Adipose tissue (tissue), 3 donors: ENCODE data around the gene ELP2. TPM values are rescaled to one million over a fixed set of nuclear protein-coding genes. Genes with fewer than 3 reads are reported as not detected.
"Not testable (repeated sequence)": the region's sequence is repeated elsewhere in the genome, so short reads cannot be mapped to it uniquely, and the experiment has no call there.

ENCODE experiments used
- H3K27ac ChIP-seq: one replicate; pipeline ENCODE4 v1.5.1; 2013; ENCODE audit warnings: low read depth, low read length
- WGBS, 3 donors: extraction: QIAGEN DNeasy Blood & Tissue Kit; methylation state at CpG; one replicate each; pipeline ENCODE4 v1.1.7; 2013; 5-methylcytosine and 5-hydroxymethylcytosine counted together
- polyA plus RNA-seq, 3 donors: library from polyadenylated mRNA; stranded (reverse); fragments of 200-250 nt; gene quantifications; one replicate each; pipeline ENCODE4 v1.2.3, GENCODE V29; 2013
- donor health status: healthy with polysubstance abuse.
- donor health status: Bipolar disorder and iron deficiency.
- donor health status: healthy.

ELP2 gene
- polyA plus RNA-seq, 3 donors = 31.8 to 40.0 (median 34.4) TPM

DNA sequence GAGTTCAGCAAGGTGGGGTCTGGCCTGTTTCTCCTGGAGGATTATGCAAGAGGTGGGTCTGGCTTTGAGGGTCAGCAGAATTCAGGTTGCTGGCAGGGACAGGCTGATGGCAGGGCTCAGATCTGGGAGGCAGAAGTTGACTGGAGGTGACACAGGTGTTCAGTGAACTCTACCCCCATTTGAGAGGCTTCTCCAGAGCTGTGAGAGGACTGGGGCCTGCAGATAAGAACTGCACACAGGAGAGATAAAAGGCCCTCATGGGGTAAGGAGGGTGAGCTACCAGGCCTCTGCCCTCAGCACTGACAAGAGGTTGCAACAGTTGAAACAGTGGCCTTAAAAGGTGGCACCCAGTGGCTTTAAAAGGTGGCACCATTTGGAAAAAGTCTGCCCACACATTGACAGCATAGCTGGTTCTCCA, 70.7 kb downstream of the ELP2 start:
- no peak overlapping the region for H3K27ac ChIP-seq

DNA sequence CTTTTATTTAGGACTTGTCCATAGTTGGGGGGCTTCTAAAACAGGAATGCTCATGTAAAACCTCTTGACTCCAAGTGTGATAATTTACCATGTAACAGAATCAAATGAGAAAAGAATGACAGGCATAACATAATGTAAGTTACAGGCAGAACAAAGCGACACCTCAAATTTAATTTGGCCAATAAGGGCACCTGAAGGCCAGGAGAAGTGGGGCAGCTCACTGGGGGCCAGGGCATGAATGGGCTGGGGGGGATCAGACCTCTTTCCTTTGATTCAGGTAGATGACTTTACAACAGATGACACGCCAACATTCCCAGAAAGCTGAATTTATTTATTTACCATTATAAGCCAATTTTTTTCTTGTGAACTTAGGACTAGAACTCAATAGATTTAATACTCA, 72.1 kb downstream of the ELP2 start:
- WGBS, 3 donors = 88 to 96% (median 95%) methylated on average over 2 of the region's 2 CpGs
- H3K27ac ChIP-seq = no peak overlapping the region

DNA sequence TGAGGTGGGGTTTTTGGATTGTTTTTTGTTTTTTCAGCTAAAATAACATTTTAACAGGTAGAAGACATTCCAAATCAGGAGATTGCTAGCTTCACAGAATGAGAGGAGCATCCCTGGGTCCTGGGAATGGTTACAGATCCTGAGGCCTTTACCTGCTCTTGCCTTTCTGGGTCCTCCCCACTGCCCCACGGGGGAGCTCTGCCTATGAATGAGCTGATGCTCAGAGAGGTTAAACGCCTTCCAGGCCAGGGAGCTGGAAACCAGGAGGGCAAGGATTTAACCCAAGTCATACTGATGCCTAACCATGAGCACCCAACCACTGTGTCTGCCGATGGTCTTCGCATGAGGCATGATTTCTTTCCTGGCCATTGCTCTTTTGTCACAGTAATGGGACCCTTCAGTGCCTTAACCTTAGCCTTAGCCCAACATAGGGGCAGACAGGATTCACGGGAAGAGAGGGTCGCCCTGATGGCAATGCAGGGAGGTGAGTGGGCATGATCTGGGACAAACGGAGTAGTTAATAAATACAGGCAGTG, 73.7 kb downstream of the ELP2 start:
- WGBS, 3 donors = 75 to 84% (median 79%) methylated on average over 7 of the region's 7 CpGs
- H3K27ac ChIP-seq = no peak overlapping the region

DNA sequence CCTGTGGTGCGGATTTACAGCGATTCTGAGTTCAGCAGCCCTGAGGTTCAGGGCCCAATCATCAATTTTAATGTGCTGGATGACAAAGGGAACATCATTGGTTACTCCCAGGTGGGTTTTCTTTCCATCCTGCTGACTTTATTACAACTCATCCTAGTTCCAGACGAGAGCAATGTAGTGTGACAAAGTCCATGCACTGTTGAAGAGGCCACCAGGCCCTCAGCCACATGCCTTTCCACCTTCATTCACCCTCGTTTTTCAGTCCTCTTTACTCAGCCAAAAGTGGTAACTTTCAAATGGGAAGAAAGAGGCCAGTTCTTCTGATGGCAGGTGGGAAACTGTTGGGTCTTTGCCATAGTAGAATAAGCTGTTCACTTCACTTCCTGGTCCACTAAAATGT, 75.5 kb downstream of the ELP2 start:
- no peak overlapping the region for H3K27ac ChIP-seq
- WGBS, 3 donors = 78 to 87% (median 82%) methylated on average over 4 of the region's 4 CpGs

DNA sequence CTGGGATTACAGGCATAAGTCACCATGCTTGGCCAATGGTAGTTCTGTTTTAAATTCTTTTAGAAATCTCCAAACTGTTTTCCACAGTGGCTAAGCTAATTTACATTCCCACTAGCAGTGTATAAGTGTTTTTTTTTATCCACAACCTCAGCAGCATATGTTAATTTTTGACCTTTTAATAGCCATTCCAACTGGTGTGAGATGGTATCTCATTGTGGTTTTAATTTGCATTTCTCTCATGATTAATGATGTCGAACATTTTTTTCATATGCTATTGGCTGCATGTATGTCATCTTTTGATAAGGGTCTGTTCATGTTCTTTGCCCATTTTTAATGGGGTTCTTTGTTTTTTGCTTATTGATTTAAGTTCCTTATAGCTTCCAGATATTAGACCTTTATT, 77.6 kb downstream of the ELP2 start:
- H3K27ac ChIP-seq = no peak overlapping the region
- 90 to 92% (median 91%) methylated on average over 1 of the region's 1 CpG for WGBS, 3 donors

DNA sequence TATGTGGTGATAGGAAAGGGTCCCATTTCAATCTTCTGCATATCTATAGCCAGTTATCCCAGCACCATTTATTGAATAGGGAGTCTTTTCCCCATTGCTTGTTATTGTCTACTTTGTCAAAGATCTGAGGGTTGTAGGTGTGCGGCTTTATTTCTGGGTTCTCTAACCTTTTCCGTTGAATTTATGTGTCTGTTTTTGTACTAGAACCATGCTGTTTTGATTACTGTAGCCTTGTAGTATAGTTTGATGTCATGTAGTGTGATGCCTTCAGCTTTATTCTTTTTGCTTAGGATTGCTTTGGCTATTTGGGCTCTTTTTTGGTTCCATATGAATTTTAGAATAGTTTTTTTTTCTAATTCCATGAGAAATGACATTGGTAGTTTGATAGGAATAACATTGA, 78.3 kb downstream of the ELP2 start:
- 92 to 97% (median 92%) methylated on average over 2 of the region's 2 CpGs for WGBS, 3 donors
- H3K27ac ChIP-seq = not testable (repeated sequence)

DNA sequence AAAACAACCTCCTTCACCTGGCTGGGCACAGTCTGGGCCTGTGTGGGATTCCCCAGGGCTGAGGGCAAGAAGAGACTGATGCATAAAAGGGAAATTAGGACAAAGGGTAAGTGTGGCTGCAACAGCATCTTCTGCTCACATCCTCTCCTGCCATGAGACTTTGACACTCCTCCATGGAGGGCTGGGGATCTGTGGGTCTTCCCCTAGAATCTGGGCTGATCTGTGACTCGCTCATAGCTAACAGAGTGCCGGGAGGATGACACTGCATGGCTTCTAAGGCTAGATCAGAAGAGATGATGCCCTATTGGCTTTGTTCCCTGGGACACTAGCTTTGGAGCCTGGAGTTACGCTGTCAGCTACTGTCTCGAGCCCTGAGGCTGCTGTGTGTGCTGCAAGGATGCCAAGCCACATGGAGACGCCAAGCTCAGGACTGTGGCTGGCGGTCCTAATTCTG, 81.9 kb downstream of the ELP2 start:
- no peak overlapping the region for H3K27ac ChIP-seq
- 80 to 83% (median 82%) methylated on average over 6 of the region's 6 CpGs for WGBS, 3 donors

DNA sequence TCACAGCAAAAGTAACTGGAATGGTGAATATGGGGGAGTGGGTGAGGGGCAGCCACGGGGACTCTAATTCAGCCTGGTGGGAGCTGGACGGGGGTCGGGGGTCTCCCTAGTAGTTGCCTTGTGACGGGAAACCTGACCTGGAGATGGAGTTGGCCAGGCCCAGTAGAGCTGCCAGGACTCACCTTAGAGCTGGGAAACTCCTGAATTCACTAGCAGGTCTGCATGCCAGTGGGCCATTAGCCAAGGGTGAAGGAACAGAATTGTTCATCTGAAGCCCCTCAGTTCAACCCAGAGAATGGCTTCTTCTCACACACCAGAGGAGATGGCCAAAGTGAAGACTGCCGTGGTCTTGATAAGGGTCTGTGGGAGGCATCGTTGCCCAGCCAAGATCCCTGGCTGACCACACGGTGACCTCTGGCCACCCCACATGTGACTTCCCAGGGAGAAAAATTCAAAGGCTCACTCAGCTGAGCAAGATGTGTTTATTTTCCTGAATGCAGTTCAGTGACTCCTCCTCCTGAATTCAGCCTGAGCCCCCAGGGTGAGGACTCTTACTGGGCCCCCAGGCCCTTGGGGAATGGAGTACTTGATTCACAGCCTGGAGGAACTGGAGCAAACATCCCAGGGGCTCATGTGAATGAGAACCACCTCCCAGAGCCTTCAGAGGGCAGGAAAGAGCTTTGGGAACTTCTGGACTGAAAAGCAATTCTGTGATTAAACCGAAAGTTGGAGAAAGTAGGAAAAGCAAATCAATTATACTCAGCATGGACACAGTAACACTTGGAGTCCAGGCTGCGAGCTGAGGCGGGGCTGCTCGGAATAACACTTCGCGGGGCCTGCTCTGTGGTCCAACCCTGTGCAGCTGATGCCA, 82.8 kb downstream of the ELP2 start:
- WGBS, 3 donors = 60 to 79% (median 60%) methylated on average over 13 of the region's 13 CpGs
- H3K27ac ChIP-seq = no peak overlapping the region

DNA sequence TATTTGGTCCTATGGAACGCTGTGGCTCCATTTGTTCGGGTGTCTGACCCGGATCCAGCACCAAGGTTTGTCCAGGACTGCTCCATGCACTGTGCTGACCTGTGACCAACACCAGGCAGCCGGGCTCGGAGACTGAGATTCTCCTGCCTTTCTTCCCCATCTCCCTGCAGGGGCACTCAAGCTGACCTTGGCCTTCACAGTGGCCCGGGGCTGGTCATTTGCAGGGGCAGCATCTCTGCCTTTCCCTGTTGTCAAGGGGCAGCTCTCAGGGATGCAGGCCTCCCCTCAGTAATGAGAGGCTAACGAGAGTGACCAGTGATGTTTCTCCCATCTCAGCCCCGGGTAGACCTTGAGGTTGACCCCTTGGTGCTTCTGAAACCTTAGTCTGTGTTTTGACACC, 85.1 kb downstream of the ELP2 start:
- WGBS, 3 donors = 86 to 92% (median 90%) methylated on average over 8 of the region's 8 CpGs
- no peak overlapping the region for H3K27ac ChIP-seq

DNA sequence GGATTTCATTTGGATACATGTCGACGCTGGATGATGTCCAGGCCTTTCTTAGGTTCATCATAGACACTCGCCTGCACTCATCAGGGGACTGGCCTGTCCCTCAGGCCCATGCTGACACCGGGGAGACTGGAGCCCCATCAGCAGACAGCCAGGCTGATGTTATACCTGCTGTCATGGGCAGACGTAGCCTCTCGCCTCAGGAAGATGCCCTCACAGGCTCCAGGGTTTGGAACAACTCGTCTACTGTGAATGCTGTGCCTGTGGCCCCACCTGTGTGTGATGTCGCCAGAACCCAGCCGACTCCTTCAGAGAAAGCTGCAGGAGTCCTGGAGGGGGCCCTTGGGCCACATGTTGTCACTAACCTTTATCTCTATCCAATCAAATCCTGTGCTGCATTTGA, 85.9 kb downstream of the ELP2 start:
- H3K27ac ChIP-seq = no peak overlapping the region
- WGBS, 3 donors = 80 to 89% (median 85%) methylated on average over 9 of the region's 9 CpGs

DNA sequence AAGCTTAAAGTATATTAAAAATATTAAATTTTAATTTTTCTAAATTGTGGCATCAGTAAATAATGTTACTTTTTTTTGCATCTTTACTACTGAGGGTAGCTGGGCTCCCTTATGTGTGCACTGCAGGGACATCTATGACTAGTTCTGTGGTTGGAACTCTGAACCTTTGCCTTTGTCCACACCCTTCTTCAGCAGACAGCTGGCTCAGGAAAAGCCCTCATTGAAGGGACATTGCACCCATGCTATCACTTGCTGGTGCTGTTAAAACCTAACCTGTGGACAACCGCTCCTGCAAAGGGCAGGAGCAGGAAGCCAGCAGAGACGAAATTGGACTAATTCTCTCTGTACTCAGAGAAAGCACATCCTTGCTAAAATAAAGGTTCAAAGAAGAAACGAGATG, 87.6 kb downstream of the ELP2 start:
- no peak overlapping the region for H3K27ac ChIP-seq
- WGBS, 3 donors = 82 to 88% (median 86%) methylated on average over 3 of the region's 3 CpGs

DNA sequence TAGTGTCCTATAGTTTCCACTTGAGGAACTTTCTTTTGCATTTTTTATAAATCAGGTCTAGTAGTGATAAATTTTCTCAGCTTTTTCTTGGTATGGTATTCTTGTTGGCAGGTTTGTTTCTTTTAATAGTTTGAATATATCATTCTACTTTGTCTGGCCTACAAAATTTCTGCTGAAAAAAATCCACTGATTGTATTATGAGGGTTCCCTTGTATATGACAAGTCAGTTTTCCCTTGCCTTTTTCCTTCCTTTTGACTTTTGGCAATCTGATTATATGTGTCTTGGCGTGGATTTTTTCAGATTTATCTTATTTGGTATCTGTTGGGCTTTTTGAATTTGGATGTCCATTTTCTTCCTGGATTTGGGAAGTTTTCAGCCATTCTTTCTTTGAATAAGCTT, 99.5 kb downstream of the ELP2 start:
- no peak overlapping the region for H3K27ac ChIP-seq
- 52 to 62% (median 57%) methylated on average over 1 of the region's 1 CpG for WGBS, 3 donors

Other genes starting within 250 kb of the ELP2 start
- gene RPRD1A, start 62.3 kb upstream of the ELP2 start, polyA plus RNA-seq = 10 to 100 TPM; 10.9 to 22.7 (median 19.9) TPM
- gene SLC39A6, start 559 bp upstream of the ELP2 start, polyA plus RNA-seq = 10 to 100 TPM; 10.9 to 27.1 (median 17.0) TPM
- gene MOCOS, start 57.6 kb downstream of the ELP2 start, polyA plus RNA-seq = 1 to 10 TPM; 1.1 to 4.7 (median 2.3) TPM
- 1 to 10 TPM in 2 of 3 donors, under 1 TPM in 1; 0.89 to 7.6 (median 2.9) TPM for gene FHOD3, start 167.8 kb downstream of the ELP2 start, polyA plus RNA-seq